ENCODE data around the gene SYT5.

DNA sequence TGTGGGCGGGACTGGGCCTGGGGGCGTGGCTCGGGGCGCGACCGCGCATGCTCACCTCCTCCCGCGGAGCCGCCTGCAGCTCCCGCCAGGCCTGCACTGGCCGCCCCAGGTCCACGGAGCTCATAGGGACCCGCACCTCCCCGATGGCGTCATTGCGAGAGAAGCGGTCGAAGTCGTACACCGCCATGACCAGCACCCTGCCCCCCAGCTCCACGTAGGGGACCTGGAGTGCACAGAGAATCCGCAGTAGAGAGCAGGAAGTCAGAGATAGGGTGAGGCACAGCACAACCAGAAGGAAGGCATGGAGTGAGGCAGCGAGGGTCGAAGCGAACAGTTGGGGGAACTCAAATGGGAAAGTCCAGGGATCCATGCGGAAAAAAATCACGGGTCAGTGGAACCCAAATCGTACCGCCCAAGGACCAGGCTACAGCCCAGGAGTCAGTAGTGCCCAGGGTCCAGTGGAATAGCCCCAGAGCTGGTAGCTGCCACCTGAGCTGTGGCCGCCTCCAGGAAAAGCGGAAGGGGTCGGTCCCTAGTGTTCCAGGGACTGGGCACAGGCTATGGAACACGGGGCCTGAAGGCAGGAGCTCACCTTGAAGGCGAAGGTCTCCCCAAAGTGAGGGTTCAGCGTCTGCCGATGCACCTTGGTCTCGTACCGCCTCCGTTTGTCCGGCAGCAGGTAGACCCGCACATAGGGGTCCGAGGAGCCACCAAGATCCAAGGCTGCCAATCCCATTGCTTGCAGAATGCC lies 4.8 kb downstream of the SYT5 start:
- TF ChIP-seq, protein P1, sequence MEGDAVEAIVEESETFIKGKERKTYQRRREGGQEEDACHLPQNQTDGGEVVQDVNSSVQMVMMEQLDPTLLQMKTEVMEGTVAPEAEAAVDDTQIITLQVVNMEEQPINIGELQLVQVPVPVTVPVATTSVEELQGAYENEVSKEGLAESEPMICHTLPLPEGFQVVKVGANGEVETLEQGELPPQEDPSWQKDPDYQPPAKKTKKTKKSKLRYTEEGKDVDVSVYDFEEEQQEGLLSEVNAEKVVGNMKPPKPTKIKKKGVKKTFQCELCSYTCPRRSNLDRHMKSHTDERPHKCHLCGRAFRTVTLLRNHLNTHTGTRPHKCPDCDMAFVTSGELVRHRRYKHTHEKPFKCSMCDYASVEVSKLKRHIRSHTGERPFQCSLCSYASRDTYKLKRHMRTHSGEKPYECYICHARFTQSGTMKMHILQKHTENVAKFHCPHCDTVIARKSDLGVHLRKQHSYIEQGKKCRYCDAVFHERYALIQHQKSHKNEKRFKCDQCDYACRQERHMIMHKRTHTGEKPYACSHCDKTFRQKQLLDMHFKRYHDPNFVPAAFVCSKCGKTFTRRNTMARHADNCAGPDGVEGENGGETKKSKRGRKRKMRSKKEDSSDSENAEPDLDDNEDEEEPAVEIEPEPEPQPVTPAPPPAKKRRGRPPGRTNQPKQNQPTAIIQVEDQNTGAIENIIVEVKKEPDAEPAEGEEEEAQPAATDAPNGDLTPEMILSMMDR (IDR thresholded peaks at IDR 0.05; ENCODE audit: low read depth, low read length, poor library complexity, severe bottlenecking): no peak
- TF ChIP-seq EZH2phosphoT487 (IDR thresholded peaks at IDR 0.05; ENCODE audit: borderline replicate concordance, low read length): no peak
